Breast epithelium (tissue), 4 donors: ENCODE data around the gene USP20. TPM values are rescaled to one million over a fixed set of nuclear protein-coding genes. Genes with fewer than 3 reads are reported as not detected.
"Not testable (repeated sequence)": the region's sequence is repeated elsewhere in the genome, so short reads cannot be mapped to it uniquely, and the experiment has no call there.

Experiments used
- DNase-seq, 2 donors: peaks; one replicate each; pipeline ENCODE4 v3.0.0-alpha.2; 2019; ENCODE audit warnings: low spot score in 2 of 2
- H3K27ac ChIP-seq, 2 donors: fragments of 200-600 bp; sonication (generic) in 1 of 2; one replicate each; pipeline ENCODE4 v1.5.1; 2016 to 2019; ENCODE audit warnings: mild to moderate bottlenecking in 1 of 2
- H3K27me3 ChIP-seq, 2 donors: fragments of 200-600 bp; sonication (generic) in 1 of 2; one replicate each; pipeline versions ENCODE4 v1.5.1 to v1.6.0; 2017 to 2019; ENCODE audit warnings: control low read depth in 1 of 2, mild to moderate bottlenecking in 1 of 2
- H3K36me3 ChIP-seq: fragments of 200-600 bp; one replicate; pipeline ENCODE4 v1.5.1; 2019
- H3K4me1 ChIP-seq, 2 donors: fragments of 200-600 bp; sonication (generic); one replicate each; pipeline ENCODE4 v1.5.1; 2016 to 2019; ENCODE audit warnings: control low read depth in 1 of 2
- H3K4me3 ChIP-seq, 3 donors: fragments of 200-600 bp; sonication (generic); 1 replicate in 2 of 3; 2 replicates in 1 of 3; pipeline ENCODE4 v1.5.1; 2016 to 2019; ENCODE audit warnings: mild to moderate bottlenecking in 3 of 3, moderate library complexity in 2 of 3
- H3K9me3 ChIP-seq, 2 donors: fragments of 200-600 bp; sonication (generic) in 1 of 2; one replicate each; pipeline ENCODE4 v1.5.1; 2016 to 2019; ENCODE audit warnings: control low read depth in 1 of 2
- CTCF ChIP-seq, 3 donors: fragments of 450-650 bp; IDR thresholded peaks; one replicate each; pipeline ENCODE4 v1.5.1; 2016 to 2017; ENCODE audit warnings: antibody characterized with exemption in 3 of 3, mild to moderate bottlenecking in 3 of 3, moderate library complexity in 3 of 3
- POLR2A ChIP-seq: fragments of 450-650 bp; IDR thresholded peaks from one replicate; pipeline ENCODE4 v1.6.1; 2016; ENCODE audit warnings: antibody characterized with exemption, mild to moderate bottlenecking, moderate library complexity
- POLR2AphosphoS5 ChIP-seq, 3 donors: sonication (generic); formaldehyde crosslinking; IDR thresholded peaks; one replicate each; pipeline ENCODE4 v1.6.1; 2017; ENCODE audit warnings: antibody characterized with exemption in 3 of 3
- intact Hi-C: fragments of 100-400 bp; cut with DNase I; formaldehyde crosslinking; loops from one replicate; pipeline ENCODE4 v1.15.1; 2023; ENCODE audit warnings: low total_unique reads
- total RNA-seq, 3 donors: library from RNA; depleted of rRNA; stranded (reverse); fragments of >200 nt; gene quantifications; one replicate each; pipeline ENCODE4 v1.1.0, GENCODE V29; 2016

USP20 gene
- total RNA-seq, 3 donors from 2014 or later: 15.0 to 30.9 (median 22.3) TPM

GRCh38 chr9:129889941-129890717 lies 54.9 kb downstream of the USP20 start:
- no peak for TF ChIP-seq POLR2AphosphoS5 (IDR thresholded peaks at IDR 0.05)
- TF ChIP-seq CTCF (IDR thresholded peaks at IDR 0.05): no peak
- TF ChIP-seq POLR2A: no peak
- no peaks in the 10 kb centered on the region for H3K9me3 ChIP-seq
- intact Hi-C loops: loop anchor here (10.0 kb wide), 1 partner anchor 155 kb away; the partner anchor contains the start of gene FNBP1
- H3K36me3 ChIP-seq: no peaks in the 10 kb centered on the region
- peak overlapping the region in 1 of 2 donors; percentile 29 for H3K27ac ChIP-seq
- peaks cover 0 to 4% of the 10 kb centered on the region in 2 donors for H3K4me1 ChIP-seq
- H3K27me3 ChIP-seq: no peaks in the 10 kb centered on the region
- no peak overlapping the region for H3K4me3 ChIP-seq
- DNase-seq: no peak

DNA sequence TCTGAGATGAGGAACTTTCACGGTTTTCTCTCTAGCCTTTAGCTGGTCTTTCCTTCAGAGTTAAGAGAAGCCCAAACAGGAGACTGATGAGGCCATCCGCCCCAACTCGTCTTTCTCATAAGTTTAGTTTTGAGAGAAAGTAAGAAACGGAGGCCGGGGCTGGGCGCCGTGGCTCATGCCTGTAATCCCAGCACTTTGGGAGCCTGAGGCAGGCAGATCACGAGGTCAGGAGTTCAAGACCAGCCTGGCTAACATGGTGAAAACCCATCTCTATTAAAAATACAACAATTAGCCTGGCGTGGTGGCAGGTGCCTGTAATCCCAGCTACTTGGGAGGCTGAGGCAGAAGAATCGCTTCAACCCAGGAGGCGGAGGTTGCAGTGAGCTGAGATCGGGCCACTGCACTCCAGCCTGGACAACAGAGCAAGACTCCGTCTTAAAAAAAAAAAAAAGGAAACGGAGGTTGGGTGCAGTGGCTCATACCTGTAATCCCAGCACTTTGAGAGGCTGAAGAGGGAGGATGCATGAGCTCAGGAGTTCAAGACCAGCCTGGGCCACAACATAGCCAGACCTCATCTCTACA lies 55.6 kb downstream of the USP20 start:
- H3K9me3 ChIP-seq, DNase-seq, H3K4me3 ChIP-seq, intact Hi-C loops, H3K36me3 ChIP-seq, H3K27me3 ChIP-seq, H3K4me1 ChIP-seq: not testable (repeated sequence)
- H3K27ac ChIP-seq: peak overlapping the region in 1 of 2 donors; percentile 29

DNA sequence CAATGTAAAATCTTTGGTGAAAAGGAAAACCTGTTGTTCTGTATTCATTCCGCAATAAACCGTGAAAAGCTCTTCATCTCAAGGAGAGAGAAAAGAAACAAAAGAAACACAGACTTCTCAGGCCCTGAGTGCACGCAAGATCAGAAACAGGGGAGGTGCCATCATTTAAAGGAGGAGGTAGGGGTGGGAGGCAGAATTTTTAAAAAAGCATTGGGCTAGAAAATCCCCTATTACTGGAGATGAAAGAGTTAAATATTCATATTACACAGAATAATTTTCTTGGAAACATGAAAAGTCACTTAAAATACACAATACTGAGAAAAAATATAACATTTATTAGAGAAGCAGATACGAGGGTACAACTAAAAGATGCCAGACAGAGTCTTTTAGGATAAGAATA lies 56.3 kb downstream of the USP20 start:
- H3K4me1 ChIP-seq: no peaks in the 10 kb centered on the region
- no peak for TF ChIP-seq CTCF (IDR thresholded peaks at IDR 0.05)
- no peak for TF ChIP-seq POLR2AphosphoS5 (IDR thresholded peaks at IDR 0.05)
- no peaks in the 10 kb centered on the region for H3K27me3 ChIP-seq
- DNase-seq: no peak
- no peaks in the 10 kb centered on the region for H3K36me3 ChIP-seq
- intact Hi-C loops: no loop called here
- H3K9me3 ChIP-seq: no peaks in the 10 kb centered on the region
- no peak overlapping the region for H3K4me3 ChIP-seq
- no peak overlapping the region for H3K27ac ChIP-seq

DNA sequence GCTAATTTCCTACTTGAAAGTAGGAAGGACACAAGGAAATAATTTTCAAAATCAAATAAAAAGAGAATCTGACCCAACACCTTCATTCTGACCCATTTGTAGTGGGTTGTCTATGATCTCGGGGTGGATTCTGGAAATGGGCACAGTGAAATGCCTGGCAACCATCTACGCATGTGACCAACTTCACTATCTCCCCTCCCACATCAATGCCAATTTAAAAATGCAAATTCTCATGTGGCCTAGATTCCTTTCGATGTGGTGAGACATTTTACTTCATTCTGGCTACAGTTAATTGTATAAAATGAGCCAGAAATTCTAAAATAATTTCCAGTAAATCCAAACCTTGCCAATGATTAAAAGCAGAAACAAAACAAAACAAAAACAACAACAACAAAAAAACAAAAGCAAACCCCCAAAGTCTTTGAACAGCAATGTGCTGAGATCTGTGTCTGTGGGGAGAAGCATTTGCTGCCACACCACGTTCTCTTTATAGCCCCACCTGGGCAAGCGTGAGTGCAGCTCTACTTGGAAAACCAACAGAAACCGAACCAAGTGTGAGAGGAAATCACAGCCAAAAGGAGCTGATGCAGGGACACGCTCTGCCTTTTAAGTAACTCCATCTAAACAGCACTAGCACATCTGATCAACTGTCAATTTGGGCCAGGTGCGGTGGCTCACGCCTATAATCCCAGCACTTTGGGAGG lies 59.0 kb downstream of the USP20 start:
- no peaks in the 10 kb centered on the region for H3K4me1 ChIP-seq
- no peak for TF ChIP-seq CTCF (IDR thresholded peaks at IDR 0.05)
- no peak for TF ChIP-seq POLR2A
- TF ChIP-seq POLR2AphosphoS5 (IDR thresholded peaks at IDR 0.05): no peak
- H3K9me3 ChIP-seq: no peaks in the 10 kb centered on the region
- H3K27ac ChIP-seq: no peak overlapping the region
- intact Hi-C loops: no loop called here
- H3K36me3 ChIP-seq: no peaks in the 10 kb centered on the region
- H3K27me3 ChIP-seq: no peaks in the 10 kb centered on the region
- H3K4me3 ChIP-seq: no peak overlapping the region
- DNase-seq: no peak

- intact Hi-C loops: no loop called here
- no peaks in the 10 kb centered on the region for H3K27me3 ChIP-seq
- no peak overlapping the region for H3K4me3 ChIP-seq
- H3K27ac ChIP-seq: no peak overlapping the region
- H3K36me3 ChIP-seq: no peaks in the 10 kb centered on the region
- H3K9me3 ChIP-seq: no peaks in the 10 kb centered on the region
- no peaks in the 10 kb centered on the region for H3K4me1 ChIP-seq
- no peak for TF ChIP-seq CTCF (IDR thresholded peaks at IDR 0.05)
- TF ChIP-seq POLR2AphosphoS5 (IDR thresholded peaks at IDR 0.05): no peak
- no peak for TF ChIP-seq POLR2A
- DNase-seq: no peak
These were observed 60.4 kb downstream of the USP20 start for GRCh38 chr9:129895376-129896268.
